HUES6 (cell line): ENCODE measurements around the gene C9orf85.
A peak's percentile ranks its signal among the peaks of the same experiment; 100 is the strongest.
"Not testable (repeated sequence)": the region's sequence is repeated elsewhere in the genome, so short reads cannot be mapped to it uniquely, and the experiment has no call there.

ENCODE experiments used
- H3K27ac ChIP-seq: 2 replicates; pipeline ENCODE4 v1.7.0; 2013; ENCODE audit warnings: low read depth, mild to moderate bottlenecking, low read length, inconsistent platforms
- H3K27me3 ChIP-seq: 2 replicates; pipeline ENCODE4 v1.6.1; 2013; ENCODE audit warnings: low read length; ENCODE audit not compliant: control insufficient read depth, insufficient read depth
- H3K36me3 ChIP-seq: 2 replicates; pipeline ENCODE4 v1.6.1; 2013; ENCODE audit warnings: low read length; ENCODE audit not compliant: control insufficient read depth, insufficient read depth
- H3K4me1 ChIP-seq: 2 replicates; pipeline ENCODE4 v1.6.1; 2013; ENCODE audit warnings: low read length; ENCODE audit not compliant: control insufficient read depth, insufficient read depth
- H3K4me3 ChIP-seq: 2 replicates; pipeline ENCODE4 v1.5.1; 2013; ENCODE audit warnings: low read depth, low read length
- H3K9ac ChIP-seq: one replicate; pipeline ENCODE4 v1.6.1; 2013; ENCODE audit warnings: mild to moderate bottlenecking, low read length
- H3K9me3 ChIP-seq: 2 replicates; pipeline ENCODE4 v1.6.1; 2013; ENCODE audit warnings: low read depth, low read length; ENCODE audit not compliant: control insufficient read depth, insufficient read depth

The C9orf85 gene

GRCh38 chr9:71941998-71942567, 30.6 kb downstream of the C9orf85 start:
- H3K36me3 ChIP-seq = peaks cover 2% of the 10 kb centered on the region; the same call in 1 of the 2 replicates
- no peaks in the 10 kb centered on the region for H3K27me3 ChIP-seq

GRCh38 chr9:71944754-71945375, 33.4 kb downstream of the C9orf85 start:
- Histone ChIP-seq H3K4me3 (no peak overlapping the region; the same call in 1 of the 2 replicates), H3K9me3 (no peaks in the 10 kb centered on the region), H3K36me3 (peaks cover 7% of the 10 kb centered on the region), H3K27me3 (no peaks in the 10 kb centered on the region), H3K4me1 (peaks cover 28% of the 10 kb centered on the region), H3K27ac (peak overlapping the region; percentile 60), H3K9ac (no peak overlapping the region)

More at GRCh38 chr9:71941998-71942567, 30.6 kb downstream of the C9orf85 start:
- Histone ChIP-seq H3K9ac (no peak overlapping the region), H3K9me3 (no peaks in the 10 kb centered on the region), H3K4me1 (peaks cover 20% of the 10 kb centered on the region), H3K4me3 (no peak overlapping the region), H3K27ac (no peak overlapping the region)

GRCh38 chr9:71954652-71955051, 43.2 kb downstream of the C9orf85 start:
- not testable (repeated sequence) for H3K9ac ChIP-seq, H3K27ac ChIP-seq, H3K27me3 ChIP-seq, H3K4me3 ChIP-seq, H3K36me3 ChIP-seq, H3K9me3 ChIP-seq
- peaks cover 49% of the 10 kb centered on the region for H3K4me1 ChIP-seq

- H3K36me3 ChIP-seq = peaks cover 2% of the 10 kb centered on the region; the same call in 1 of the 2 replicates
- no peak overlapping the region for H3K27ac ChIP-seq
- H3K27me3 ChIP-seq = no peaks in the 10 kb centered on the region
- H3K9ac ChIP-seq = no peak overlapping the region
- no peak overlapping the region for H3K4me3 ChIP-seq
- H3K4me1 ChIP-seq = peaks cover 43% of the 10 kb centered on the region
- no peaks in the 10 kb centered on the region for H3K9me3 ChIP-seq
These were observed 44.0 kb downstream of the C9orf85 start for GRCh38 chr9:71955300-71955915.

GRCh38 chr9:71962328-71962727, 50.9 kb downstream of the C9orf85 start:
- no peak overlapping the region for H3K9ac ChIP-seq
- H3K4me3 ChIP-seq = no peak overlapping the region
- no peak overlapping the region for H3K27ac ChIP-seq
- H3K36me3 ChIP-seq = peaks cover 4% of the 10 kb centered on the region; the same call in 1 of the 2 replicates
- peaks cover 15% of the 10 kb centered on the region for H3K4me1 ChIP-seq
- H3K9me3 ChIP-seq = no peaks in the 10 kb centered on the region
- H3K27me3 ChIP-seq = no peaks in the 10 kb centered on the region

- H3K36me3 ChIP-seq, H3K4me3 ChIP-seq, H3K27me3 ChIP-seq, H3K9ac ChIP-seq, H3K27ac ChIP-seq, H3K9me3 ChIP-seq: not testable (repeated sequence)
- H3K4me1 ChIP-seq = peaks cover 20% of the 10 kb centered on the region
These were observed 52.1 kb downstream of the C9orf85 start for GRCh38 chr9:71963471-71963996.

- H3K9ac ChIP-seq = no peak overlapping the region
- H3K4me1 ChIP-seq = peaks cover 20% of the 10 kb centered on the region
- H3K27ac ChIP-seq = peak overlapping the region; percentile 80; the same call in 1 of the 2 replicates
- H3K27me3 ChIP-seq = no peaks in the 10 kb centered on the region
- H3K4me3 ChIP-seq = no peak overlapping the region; the same call in 1 of the 2 replicates
- peaks cover 8% of the 10 kb centered on the region; the same call in 1 of the 2 replicates for H3K36me3 ChIP-seq
- peaks cover 16% of the 10 kb centered on the region for H3K9me3 ChIP-seq
These were observed 54.0 kb downstream of the C9orf85 start for GRCh38 chr9:71965403-71965802.

GRCh38 chr9:71966601-71967000, 55.2 kb downstream of the C9orf85 start:
- no peaks in the 10 kb centered on the region for H3K27me3 ChIP-seq
- H3K4me1 ChIP-seq = peaks cover 20% of the 10 kb centered on the region
- H3K27ac ChIP-seq = peak overlapping the region; percentile 80
- peak overlapping the region; percentile 61 for H3K9ac ChIP-seq
- peak overlapping the region; percentile 27 for H3K4me3 ChIP-seq
- H3K9me3 ChIP-seq = peaks cover 16% of the 10 kb centered on the region
- H3K36me3 ChIP-seq = peaks cover 9% of the 10 kb centered on the region; the same call in 1 of the 2 replicates

GRCh38 chr9:71968541-71969090, 57.2 kb downstream of the C9orf85 start:
- Histone ChIP-seq H3K9me3 (peaks cover 16% of the 10 kb centered on the region), H3K36me3 (peaks cover 20% of the 10 kb centered on the region), H3K9ac (no peak overlapping the region)

GRCh38 chr9:71975833-71976232, 64.4 kb downstream of the C9orf85 start:
- peaks cover 16% of the 10 kb centered on the region for H3K36me3 ChIP-seq

More at GRCh38 chr9:71968541-71969090, 57.2 kb downstream of the C9orf85 start:
- H3K4me1 ChIP-seq = peaks cover 20% of the 10 kb centered on the region
- no peaks in the 10 kb centered on the region for H3K27me3 ChIP-seq
- H3K27ac ChIP-seq = no peak overlapping the region
- H3K4me3 ChIP-seq = no peak overlapping the region

GRCh38 chr9:71977003-71977402, 65.6 kb downstream of the C9orf85 start:
- Histone ChIP-seq H3K27me3 (no peaks in the 10 kb centered on the region), H3K4me3 (no peak overlapping the region), H3K27ac (no peak overlapping the region), H3K36me3 (peaks cover 14% of the 10 kb centered on the region), H3K9ac (no peak overlapping the region), H3K9me3 (no peaks in the 10 kb centered on the region), H3K4me1 (no peaks in the 10 kb centered on the region)

More at GRCh38 chr9:71975833-71976232, 64.4 kb downstream of the C9orf85 start:
- Histone ChIP-seq H3K9ac (no peak overlapping the region), H3K4me3 (no peak overlapping the region), H3K9me3 (no peaks in the 10 kb centered on the region), H3K4me1 (no peaks in the 10 kb centered on the region), H3K27ac (no peak overlapping the region), H3K27me3 (no peaks in the 10 kb centered on the region)
